ENCODE measurements around the gene METTL27. TPM values are rescaled to one million over a fixed set of nuclear protein-coding genes. Genes with fewer than 3 reads are reported as not detected.

Gene METTL27
- total and polyA plus RNA-seq, 2 of the 8 experiments (the other 6 are each of a cell fraction or from before 2014, with no cell fraction given), result 6.2 to 12.0 TPM

DNA sequence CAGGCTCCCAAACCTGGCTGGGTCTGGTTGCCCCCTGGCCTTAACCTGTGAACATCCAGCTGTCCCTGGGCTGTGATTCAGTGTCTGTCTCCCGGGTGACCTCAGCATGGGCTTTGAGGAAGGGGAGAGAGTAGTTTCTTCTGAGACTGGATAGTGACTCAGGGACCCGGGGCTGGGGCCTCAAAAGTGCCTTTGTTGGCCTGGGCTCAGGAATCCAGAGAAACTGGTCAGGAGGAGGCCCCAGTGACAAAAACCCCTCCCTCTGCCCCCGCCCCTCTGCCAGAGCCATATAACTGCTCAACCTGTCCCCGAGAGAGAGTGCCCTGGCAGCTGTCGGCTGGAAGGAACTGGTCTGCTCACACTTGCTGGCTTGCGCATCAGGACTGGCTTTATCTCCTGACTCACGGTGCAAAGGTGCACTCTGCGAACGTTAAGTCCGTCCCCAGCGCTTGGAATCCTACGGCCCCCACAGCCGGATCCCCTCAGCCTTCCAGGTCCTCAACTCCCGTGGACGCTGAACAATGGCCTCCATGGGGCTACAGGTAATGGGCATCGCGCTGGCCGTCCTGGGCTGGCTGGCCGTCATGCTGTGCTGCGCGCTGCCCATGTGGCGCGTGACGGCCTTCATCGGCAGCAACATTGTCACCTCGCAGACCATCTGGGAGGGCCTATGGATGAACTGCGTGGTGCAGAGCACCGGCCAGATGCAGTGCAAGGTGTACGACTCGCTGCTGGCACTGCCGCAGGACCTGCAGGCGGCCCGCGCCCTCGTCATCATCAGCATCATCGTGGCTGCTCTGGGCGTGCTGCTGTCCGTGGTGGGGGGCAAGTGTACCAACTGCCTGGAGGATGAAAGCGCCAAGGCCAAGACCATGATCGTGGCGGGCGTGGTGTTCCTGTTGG, 11.4 kb downstream of the METTL27 start, which contains the start of gene CLDN4 (continued):
- TF ChIP-seq MAFK (IDR thresholded peaks at IDR 0.05; ENCODE audit: low read depth, low read length) (0 out of 2 replicates have a peak, but pooled peaks have one; percentile 17), PHF8 (conservative IDR thresholded peaks at IDR 0.05; ENCODE audit: low read depth, low read length) (no peak), RBBP5 (IDR thresholded peaks at IDR 0.05; ENCODE audit: borderline replicate concordance, low read depth, low read length) (peak; percentile 72; the same call in 1 of the 2 replicates), CREB1 (IDR thresholded peaks at IDR 0.05) (peak; percentile 39), KDM4A (IDR thresholded peaks at IDR 0.05; ENCODE audit: low read depth, low read length, severe bottlenecking) (no peak), SIN3A (conservative IDR thresholded peaks at IDR 0.05 in 1 of 2, IDR thresholded peaks at IDR 0.05 in 1 of 2; ENCODE audit: low read depth in 1 of 2, low read length in 2 of 2) (no peak; a peak in 1 of 4 replicates), SIX5 (IDR thresholded peaks at IDR 0.05; ENCODE audit: low read depth, low read length) (no peak), GTF2F1 (IDR thresholded peaks at IDR 0.05; ENCODE audit: borderline replicate concordance, low read depth, low read length) (no peak), NRF1 (IDR thresholded peaks at IDR 0.05; ENCODE audit: low read depth, low read length) (no peak), YY1 (IDR thresholded peaks at IDR 0.05; ENCODE audit: low read depth, low read length) (0 out of 2 replicates have a peak, but pooled peaks have one; percentile 9), TBP (IDR thresholded peaks at IDR 0.05; ENCODE audit: low read depth, low read length) (peak; percentile 89), SP1 (IDR thresholded peaks at IDR 0.05; ENCODE audit: low read depth, low read length) (peak; percentile 88), JUND (IDR thresholded peaks at IDR 0.05; ENCODE audit: low read length) (no peak), CHD2 (IDR thresholded peaks at IDR 0.05; ENCODE audit: low read length) (0 out of 2 replicates have a peak, but pooled peaks have one; percentile 10), HDAC6 (IDR thresholded peaks at IDR 0.05; ENCODE audit: low read depth, low read length) (no peak), TEAD4 (IDR thresholded peaks at IDR 0.05; ENCODE audit: low read depth, low read length) (0 out of 2 replicates have a peak, but pooled peaks have one; percentile 19), ASH2L (IDR thresholded peaks at IDR 0.05; ENCODE audit: low read length) (peak; percentile 66), SRF (IDR thresholded peaks at IDR 0.05; ENCODE audit: low read depth, low read length) (no peak), POLR2A (IDR thresholded peaks at IDR 0.05; ENCODE audit: control extremely low read depth in 1 of 2, low read depth in 2 of 2, low read length in 2 of 2) (peak in 1 of 2 experiments; percentile 91; a peak in 2 of 3 replicates)
- TF ChIP-seq, protein P1, sequence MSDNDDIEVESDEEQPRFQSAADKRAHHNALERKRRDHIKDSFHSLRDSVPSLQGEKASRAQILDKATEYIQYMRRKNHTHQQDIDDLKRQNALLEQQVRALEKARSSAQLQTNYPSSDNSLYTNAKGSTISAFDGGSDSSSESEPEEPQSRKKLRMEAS (IDR thresholded peaks at IDR 0.05), result peak; percentile 71; the same call in 1 of the 2 replicates
- TF ChIP-seq, protein P2, sequence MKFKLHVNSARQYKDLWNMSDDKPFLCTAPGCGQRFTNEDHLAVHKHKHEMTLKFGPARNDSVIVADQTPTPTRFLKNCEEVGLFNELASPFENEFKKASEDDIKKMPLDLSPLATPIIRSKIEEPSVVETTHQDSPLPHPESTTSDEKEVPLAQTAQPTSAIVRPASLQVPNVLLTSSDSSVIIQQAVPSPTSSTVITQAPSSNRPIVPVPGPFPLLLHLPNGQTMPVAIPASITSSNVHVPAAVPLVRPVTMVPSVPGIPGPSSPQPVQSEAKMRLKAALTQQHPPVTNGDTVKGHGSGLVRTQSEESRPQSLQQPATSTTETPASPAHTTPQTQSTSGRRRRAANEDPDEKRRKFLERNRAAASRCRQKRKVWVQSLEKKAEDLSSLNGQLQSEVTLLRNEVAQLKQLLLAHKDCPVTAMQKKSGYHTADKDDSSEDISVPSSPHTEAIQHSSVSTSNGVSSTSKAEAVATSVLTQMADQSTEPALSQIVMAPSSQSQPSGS (IDR thresholded peaks at IDR 0.05; ENCODE audit: low read length), result no peak

All from H1 (cell line).